Panc1 (cell line): Measurements from ENCODE around the gene MAD1L1. TPM values are rescaled to one million over a fixed set of nuclear protein-coding genes. Genes with fewer than 3 reads are reported as not detected.

Experiments
- ATAC-seq: fragments of 200-7000 bp; cut with Tn5 transposase; 2 replicates; pipeline ENCODE4 v1.9.1; 2020; ENCODE audit warnings: mild to moderate bottlenecking, moderate library complexity
- BruUV-seq: library from RNA; stranded (reverse); fragments of 400-500 nt; replicated peaks from 2 replicates; lab custom pipeline; 2021; lab: Mats Ljungman, UMichigan
- CTCF ChIA-PET: fragments of 300-600 bp; sonication (Branson Sonifier 250); formaldehyde crosslinking; loops from one replicate; lab custom pipeline; 2022; ENCODE audit warnings: antibody characterized with exemption; lab: Charles Lee
- POLR2A ChIA-PET: fragments of 300-600 bp; sonication (Branson Sonifier 250); formaldehyde crosslinking; loops from one replicate; lab custom pipeline; 2022; ENCODE audit warnings: antibody characterized with exemption; lab: Charles Lee
- DNase-seq: peaks from one replicate; pipeline ENCODE4 v3.0.0-alpha.2; 2010; ENCODE audit warnings: low read depth, low spot score
- H3K27ac ChIP-seq: 2 replicates; pipeline ENCODE4 v1.5.1; 2011; ENCODE audit warnings: mild to moderate bottlenecking, low read length, inconsistent platforms
- H3K27me3 ChIP-seq: fragments of 200-500 bp; sonication (Bioruptor generic); 2 replicates; pipeline ENCODE4 v1.6.0; 2014; ENCODE audit warnings: low read length, inconsistent platforms; ENCODE audit not compliant: control insufficient read depth, insufficient read depth
- H3K36me3 ChIP-seq: fragments of 200-500 bp; sonication (Bioruptor generic); 2 replicates; pipeline ENCODE4 v1.5.1; 2014; ENCODE audit warnings: inconsistent platforms, mild to moderate bottlenecking, low read length, moderate library complexity; ENCODE audit not compliant: control insufficient read depth, insufficient read depth
- H3K4me1 ChIP-seq: 2 replicates; pipeline ENCODE4 v1.5.1; 2011; ENCODE audit warnings: inconsistent platforms, mild to moderate bottlenecking, low read length, moderate library complexity; ENCODE audit not compliant: control insufficient read depth, insufficient read depth
- H3K4me3 ChIP-seq, 2 experiments: 2 replicates each; pipeline ENCODE4 v1.5.1; 2011 to 2012; ENCODE audit warnings: low read depth in 2 of 2, low read length in 2 of 2, mild to moderate bottlenecking in 2 of 2, inconsistent platforms in 1 of 2, moderate library complexity in 1 of 2
- H3K9me3 ChIP-seq: fragments of 200-500 bp; sonication (Bioruptor generic); 2 replicates; pipeline ENCODE4 v1.5.1; 2014; ENCODE audit warnings: low read depth, mild to moderate bottlenecking, inconsistent platforms, low read length, moderate library complexity; ENCODE audit not compliant: control insufficient read depth, insufficient read depth
- CTCF ChIP-seq: fragments of 450-650 bp; IDR thresholded peaks from 2 replicates; pipeline ENCODE4 v1.5.1; 2017; ENCODE audit warnings: mild to moderate bottlenecking
- POLR2AphosphoS5 ChIP-seq: IDR thresholded peaks from 2 replicates; pipeline ENCODE4 v1.6.1; 2012; ENCODE audit warnings: mild to moderate bottlenecking, low read depth, low read length, moderate library complexity
- REST ChIP-seq, 2 experiments: IDR thresholded peaks; 2 replicates each; pipeline ENCODE4 v1.6.1; 2011 to 2012; ENCODE audit warnings: low read depth in 2 of 2, control low read depth in 1 of 2, low read length in 1 of 2, mild to moderate bottlenecking in 1 of 2, moderate library complexity in 1 of 2; ENCODE audit not compliant: insufficient read depth in 1 of 2
- SIN3A ChIP-seq: IDR thresholded peaks from 2 replicates; pipeline ENCODE4 v1.6.1; 2012; ENCODE audit warnings: low read depth, mild to moderate bottlenecking, low read length, moderate library complexity, borderline replicate concordance; ENCODE audit not compliant: insufficient read depth
- TCF7L2 ChIP-seq: IDR thresholded peaks from 2 replicates; pipeline ENCODE4 v1.6.1; 2011; ENCODE audit warnings: mild to moderate bottlenecking, low read depth, low read length, inconsistent platforms
- in situ Hi-C: cut with HindIII; loops from 2 replicates; pipeline ENCODE4 v1.10.0; 2016; ENCODE audit warnings: low sequenced_read_pairs, low pct_unique_long_range_greater_than_20kb
- intact Hi-C: fragments of 100-400 bp; cut with micrococcal nuclease; formaldehyde crosslinking; loops from one replicate; pipeline ENCODE4 v1.10.0; 2022; ENCODE audit not compliant: unreplicated experiment
- total RNA-seq: library from RNA; stranded (reverse); gene quantifications from one replicate; pipeline ENCODE4 v1.2.1, GENCODE V29; 2021; ENCODE audit not compliant: unreplicated experiment

MAD1L1 gene
- total RNA-seq, 1 experiment from 2014 or later, result 70.8 TPM

- peaks cover 19% of the 10 kb centered on the region for H3K4me1 ChIP-seq
- H3K27ac ChIP-seq, result no peak overlapping the region
- in situ Hi-C loops, result no loop called here
- ATAC-seq (no peak), DNase-seq (no peak)
- TF ChIP-seq TCF7L2, result no peak
- TF ChIP-seq CTCF, result no peak
- TF ChIP-seq POLR2AphosphoS5, result no peak
- TF ChIP-seq REST (IDR thresholded peaks at IDR 0.05; ENCODE audit: insufficient read depth in 1 of 2, low read depth in 2 of 2, low read length in 1 of 2), result no peak
- TF ChIP-seq SIN3A, result no peak
- no TSS peak for BruUV-seq
- ChIA-PET CTCF (interaction anchor here (0.6 kb wide), 1 partner anchor 612 kb away, joined by 3 read pairs; no protein-coding TSS in a partner anchor), POLR2A (no interaction called here)
- H3K4me3 ChIP-seq, result no peak overlapping the region
- H3K27me3 ChIP-seq, result no peaks in the 10 kb centered on the region
- H3K9me3 ChIP-seq, result no peaks in the 10 kb centered on the region
- intact Hi-C loops, result loop anchor here (5.0 kb wide), 1 partner anchor 101 kb away; no protein-coding TSS in a partner anchor
- no peaks in the 10 kb centered on the region for H3K36me3 ChIP-seq
Observed at GRCh38 chr7:2245883-2246675, 13.3 kb upstream of the MAD1L1 start.

GRCh38 chr7:2244404-2244995 lies 11.8 kb upstream of the MAD1L1 start:
- Histone ChIP-seq H3K4me3 (no peak overlapping the region), H3K27ac (no peak overlapping the region), H3K36me3 (0 out of 2 replicates have a peak, but pooled peaks cover under 1% of the 10 kb centered on the region), H3K27me3 (no peaks in the 10 kb centered on the region), H3K9me3 (no peaks in the 10 kb centered on the region), H3K4me1 (peaks cover 21% of the 10 kb centered on the region)
- BruUV-seq, result no TSS peak
- intact Hi-C loops (no loop called here), in situ Hi-C loops (no loop called here)
- CTCF ChIA-PET, result no interaction called here
- ATAC-seq (no peak), DNase-seq (no peak)
- TF ChIP-seq CTCF (no peak), REST (IDR thresholded peaks at IDR 0.05; ENCODE audit: insufficient read depth in 1 of 2, low read depth in 2 of 2, low read length in 1 of 2) (no peak), SIN3A (no peak), POLR2AphosphoS5 (no peak), TCF7L2 (no peak)
- POLR2A ChIA-PET, result no interaction called here
